Activated B cell treated with CpG ODN at 0.5 μM for 24 hours (primary cell): Measurements from ENCODE around the gene MOXD1. TPM values are rescaled to one million over a fixed set of nuclear protein-coding genes. Genes with fewer than 3 reads are reported as not detected.

ENCODE experiments used
- ATAC-seq: fragments of 200-7000 bp; cut with Tn5 transposase; one replicate; pipeline ENCODE4 v1.10.0; 2021; ENCODE audit warnings: low read depth, mild to moderate bottlenecking, moderate library complexity
- CTCF ChIA-PET: fragments of 350-600 bp; sonication (Branson Sonifier 250); formaldehyde crosslinking; loops from one replicate; lab custom pipeline; 2021; ENCODE audit warnings: antibody characterized with exemption; lab: Charles Lee
- POLR2A ChIA-PET: fragments of 350-600 bp; sonication (Branson Sonifier 250); formaldehyde crosslinking; loops from one replicate; lab custom pipeline; 2021; ENCODE audit warnings: antibody characterized with exemption; lab: Charles Lee
- DNase-seq: peaks from one replicate; pipeline ENCODE4 v3.0.0; 2022
- H3K27ac Mint-ChIP-seq: one replicate; pipeline ENCODE4 v1.8.0; 2020; ENCODE audit warnings: mixed read lengths
- H3K27me3 Mint-ChIP-seq: one replicate; pipeline ENCODE4 v1.8.0; 2021; ENCODE audit warnings: mixed read lengths
- H3K36me3 Mint-ChIP-seq: one replicate; pipeline ENCODE4 v1.8.0; 2021; ENCODE audit warnings: low read depth, mixed read lengths
- H3K4me1 Mint-ChIP-seq: one replicate; pipeline ENCODE4 v1.8.0; 2021; ENCODE audit warnings: mixed read lengths
- H3K4me3 Mint-ChIP-seq: one replicate; pipeline ENCODE4 v1.8.0; 2020; ENCODE audit warnings: mild to moderate bottlenecking, mixed read lengths
- H3K9me3 Mint-ChIP-seq: one replicate; pipeline ENCODE4 v1.8.0; 2020; ENCODE audit warnings: mixed read lengths
- intact Hi-C: fragments of 100-400 bp; cut with micrococcal nuclease; formaldehyde crosslinking; loops from one replicate; pipeline ENCODE4 v1.15.1; 2024
- total RNA-seq: library from RNA; stranded (reverse); gene quantifications from 2 replicates; pipeline ENCODE4 v1.2.3, GENCODE V29; 2022
- TF ChIP-seq, protein P1 (sequence below): fragments of 200-600 bp; IDR thresholded peaks from one replicate; pipeline ENCODE4 v1.8.0; 2022; ENCODE audit warnings: antibody characterized with exemption, mild to moderate bottlenecking

MOXD1 gene
- total RNA-seq, 1 donor from 2014 or later: 3.7 TPM

DNA sequence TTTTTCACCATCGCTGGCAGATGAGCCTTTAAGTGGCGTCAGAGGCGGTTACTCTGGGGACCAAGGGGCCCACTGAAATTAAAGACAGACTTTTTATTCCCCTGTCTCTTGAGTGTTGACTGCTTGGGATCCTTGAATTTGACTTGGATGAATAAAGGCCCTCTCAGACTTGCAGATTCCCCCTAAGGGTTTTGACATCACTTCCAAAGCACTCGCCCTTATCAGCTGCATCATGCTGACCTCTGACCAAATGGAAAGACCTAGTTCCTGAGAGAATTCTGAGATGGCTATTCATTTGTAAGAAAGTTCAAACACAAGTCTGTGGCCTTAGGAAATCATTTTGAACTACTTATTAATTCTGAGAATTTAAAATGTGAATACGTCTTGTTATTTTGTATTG lies 13.5 kb upstream of the MOXD1 start:
- H3K36me3 Mint-ChIP-seq: peaks cover 2% of the 10 kb centered on the region
- ATAC-seq: no peak
- intact Hi-C loops: no loop called here
- H3K9me3 Mint-ChIP-seq: peaks cover 15% of the 10 kb centered on the region
- peaks cover 11% of the 10 kb centered on the region for H3K27me3 Mint-ChIP-seq
- H3K4me3 Mint-ChIP-seq: no peak overlapping the region
- CTCF ChIA-PET: no interaction called here
- POLR2A ChIA-PET: no interaction called here
- TF ChIP-seq, protein P1, sequence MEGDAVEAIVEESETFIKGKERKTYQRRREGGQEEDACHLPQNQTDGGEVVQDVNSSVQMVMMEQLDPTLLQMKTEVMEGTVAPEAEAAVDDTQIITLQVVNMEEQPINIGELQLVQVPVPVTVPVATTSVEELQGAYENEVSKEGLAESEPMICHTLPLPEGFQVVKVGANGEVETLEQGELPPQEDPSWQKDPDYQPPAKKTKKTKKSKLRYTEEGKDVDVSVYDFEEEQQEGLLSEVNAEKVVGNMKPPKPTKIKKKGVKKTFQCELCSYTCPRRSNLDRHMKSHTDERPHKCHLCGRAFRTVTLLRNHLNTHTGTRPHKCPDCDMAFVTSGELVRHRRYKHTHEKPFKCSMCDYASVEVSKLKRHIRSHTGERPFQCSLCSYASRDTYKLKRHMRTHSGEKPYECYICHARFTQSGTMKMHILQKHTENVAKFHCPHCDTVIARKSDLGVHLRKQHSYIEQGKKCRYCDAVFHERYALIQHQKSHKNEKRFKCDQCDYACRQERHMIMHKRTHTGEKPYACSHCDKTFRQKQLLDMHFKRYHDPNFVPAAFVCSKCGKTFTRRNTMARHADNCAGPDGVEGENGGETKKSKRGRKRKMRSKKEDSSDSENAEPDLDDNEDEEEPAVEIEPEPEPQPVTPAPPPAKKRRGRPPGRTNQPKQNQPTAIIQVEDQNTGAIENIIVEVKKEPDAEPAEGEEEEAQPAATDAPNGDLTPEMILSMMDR: no peak
- no peak for DNase-seq
- no peak overlapping the region for H3K27ac Mint-ChIP-seq
- H3K4me1 Mint-ChIP-seq: peaks cover 7% of the 10 kb centered on the region

DNA sequence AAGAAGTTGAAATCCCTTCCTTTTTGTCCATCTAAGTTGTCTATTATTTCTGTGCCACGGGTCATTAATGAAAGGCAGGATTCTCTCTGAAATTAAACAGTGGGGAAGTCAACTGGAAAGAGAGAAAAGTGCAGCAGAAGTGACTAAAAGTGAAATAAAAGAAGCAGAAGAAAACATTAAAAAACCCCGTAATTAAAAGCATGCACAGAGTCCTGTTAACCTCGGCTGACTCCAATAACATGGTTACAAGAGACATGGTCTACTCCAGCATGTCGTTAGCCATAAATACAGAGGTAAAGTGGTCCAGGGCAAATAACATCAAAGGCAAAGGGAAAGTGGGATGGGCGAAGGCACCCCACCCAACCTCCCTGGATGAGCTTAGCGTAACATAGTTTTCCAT lies 13.0 kb upstream of the MOXD1 start:
- TF ChIP-seq, protein P1: no peak
- CTCF ChIA-PET: no interaction called here
- ATAC-seq: no peak

DNA sequence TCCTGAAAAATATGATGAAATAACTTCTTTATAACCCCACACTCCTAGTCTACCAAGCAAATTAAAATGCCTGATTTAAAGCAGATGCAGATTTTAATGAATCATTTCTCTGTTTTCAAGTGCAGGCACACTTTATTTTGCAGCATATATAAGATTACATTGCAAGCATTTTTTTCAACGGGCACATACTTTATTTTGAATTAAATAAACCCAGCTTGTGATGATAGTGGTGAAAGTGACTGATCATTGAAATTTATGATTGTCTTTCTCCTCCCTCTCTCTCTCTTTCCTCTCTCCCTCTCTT lies 12.2 kb upstream of the MOXD1 start:
- POLR2A ChIA-PET: no interaction called here
- Mint-ChIP-seq H3K27ac (no peak overlapping the region), H3K36me3 (peaks cover 2% of the 10 kb centered on the region), H3K9me3 (peaks cover 11% of the 10 kb centered on the region), H3K27me3 (peaks cover 11% of the 10 kb centered on the region), H3K4me3 (no peak overlapping the region), H3K4me1 (peaks cover 7% of the 10 kb centered on the region)
- no peak for DNase-seq
- CTCF ChIA-PET: no interaction called here
- intact Hi-C loops: no loop called here
- TF ChIP-seq, protein P1: no peak
- no peak for ATAC-seq

More for the DNA sequence above, 13.0 kb upstream of the MOXD1 start:
- H3K27ac Mint-ChIP-seq: no peak overlapping the region
- peaks cover 11% of the 10 kb centered on the region for H3K9me3 Mint-ChIP-seq
- H3K4me3 Mint-ChIP-seq: no peak overlapping the region
- peaks cover 7% of the 10 kb centered on the region for H3K4me1 Mint-ChIP-seq
- peaks cover 2% of the 10 kb centered on the region for H3K36me3 Mint-ChIP-seq
- peaks cover 11% of the 10 kb centered on the region for H3K27me3 Mint-ChIP-seq
- intact Hi-C loops: no loop called here
- DNase-seq: no peak
- POLR2A ChIA-PET: no interaction called here

DNA sequence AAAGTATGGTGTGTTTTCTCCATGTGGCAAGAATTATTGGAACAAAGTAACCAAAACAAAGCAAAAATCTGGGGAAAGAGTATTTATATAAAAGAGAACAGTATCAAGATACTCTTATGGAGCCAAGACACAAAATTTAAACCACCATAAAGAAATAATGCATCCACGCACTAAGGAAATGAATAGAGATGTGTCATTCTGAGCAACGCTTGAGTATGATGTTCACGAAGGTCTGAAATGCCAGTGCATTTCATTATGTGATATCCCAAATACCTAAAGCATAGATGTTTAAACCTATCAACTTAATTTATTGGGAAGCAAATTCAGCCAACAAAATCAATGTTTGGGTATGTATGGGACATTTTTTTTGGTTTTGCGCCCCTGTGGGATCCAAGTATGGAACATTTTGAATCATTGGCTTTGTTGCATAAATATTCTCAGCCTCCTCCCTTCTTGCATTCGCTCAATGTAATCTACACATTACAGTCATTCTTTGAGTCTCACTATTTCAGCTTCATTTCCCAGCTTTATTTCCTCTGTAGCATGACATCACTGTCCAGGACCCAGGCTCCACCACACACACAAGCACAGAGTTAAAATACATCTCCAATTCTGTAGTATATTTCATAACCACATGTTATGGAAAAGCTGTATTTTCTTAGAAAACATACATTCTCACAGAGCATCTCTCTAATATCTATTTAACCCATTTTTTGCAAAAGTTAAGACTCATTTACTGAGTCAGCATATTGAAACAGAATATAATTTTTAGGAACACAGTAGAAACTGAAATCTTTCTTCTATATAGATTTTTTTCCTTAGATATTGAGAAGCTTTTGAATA lies 11.6 kb upstream of the MOXD1 start:
- CTCF ChIA-PET: no interaction called here
- DNase-seq: no peak

DNA sequence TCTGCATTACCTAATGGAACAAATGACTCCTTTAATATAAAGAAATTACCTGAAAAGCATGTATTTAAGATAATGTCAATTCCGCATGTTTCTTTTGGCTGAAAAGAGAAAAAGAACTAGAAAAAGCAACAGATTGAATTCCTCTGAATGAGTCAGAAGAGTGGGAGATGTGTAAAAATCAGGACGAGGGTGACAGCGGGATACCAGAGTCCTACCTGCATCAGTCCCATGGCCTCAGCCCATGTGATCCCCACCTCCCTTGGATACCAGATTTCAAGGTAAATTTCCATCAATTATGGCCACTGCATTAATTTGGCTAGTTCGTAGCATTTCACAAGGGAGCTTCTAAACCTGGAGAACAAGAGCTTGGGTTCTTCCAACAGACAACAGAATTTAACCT lies 10.0 kb upstream of the MOXD1 start:
- ATAC-seq (no peak), DNase-seq (no peak)
- peaks cover 1% of the 10 kb centered on the region for H3K36me3 Mint-ChIP-seq
- TF ChIP-seq, protein P1: no peak
- H3K9me3 Mint-ChIP-seq: peaks cover 5% of the 10 kb centered on the region
- ChIA-PET CTCF (no interaction called here), POLR2A (no interaction called here)
- intact Hi-C loops: no loop called here
- H3K4me1 Mint-ChIP-seq: peaks cover 7% of the 10 kb centered on the region
- H3K27ac Mint-ChIP-seq: no peak overlapping the region
- no peak overlapping the region for H3K4me3 Mint-ChIP-seq
- peaks cover 11% of the 10 kb centered on the region for H3K27me3 Mint-ChIP-seq

More for the DNA sequence above, 11.6 kb upstream of the MOXD1 start:
- intact Hi-C loops: no loop called here
- Mint-ChIP-seq H3K9me3 (peaks cover 11% of the 10 kb centered on the region), H3K27me3 (peaks cover 11% of the 10 kb centered on the region), H3K27ac (no peak overlapping the region), H3K4me1 (peaks cover 7% of the 10 kb centered on the region), H3K36me3 (peaks cover 2% of the 10 kb centered on the region), H3K4me3 (no peak overlapping the region)
- POLR2A ChIA-PET: no interaction called here
- TF ChIP-seq, protein P1: no peak
- no peak for ATAC-seq
